HCT116 (cell line): Measurements from ENCODE around the gene NCAPG2.

Source experiments
- CEBPB ChIP-seq: IDR thresholded peaks from 2 replicates; pipeline ENCODE4 v1.6.1; 2012; ENCODE audit warnings: low read depth
- EZH2 ChIP-seq: fragments of 200-600 bp; sonication (generic); IDR thresholded peaks from 2 replicates; pipeline ENCODE4 v1.6.1; 2017; ENCODE audit warnings: antibody characterized with exemption, mixed run types
- EZH2phosphoT487 ChIP-seq: fragments of 200-600 bp; IDR thresholded peaks from 2 replicates; pipeline ENCODE4 v1.6.1; 2018; ENCODE audit warnings: antibody characterized with exemption, borderline replicate concordance
- FOSL1 ChIP-seq: IDR thresholded peaks from 2 replicates; pipeline ENCODE4 v1.6.1; 2012; ENCODE audit warnings: low read depth
- JUND ChIP-seq: IDR thresholded peaks from 2 replicates; pipeline ENCODE4 v1.6.1; 2012
- POLR2A ChIP-seq: IDR thresholded peaks from 2 replicates; pipeline ENCODE4 v1.7.0; 2011; ENCODE audit warnings: borderline replicate concordance; ENCODE audit not compliant: insufficient read depth, insufficient read length; ENCODE audit errors: extremely low read depth
- POLR2AphosphoS5 ChIP-seq: IDR thresholded peaks from 2 replicates; pipeline ENCODE4 v1.6.1; 2011; ENCODE audit warnings: mild to moderate bottlenecking, low read depth, low read length, moderate library complexity
- RAD21 ChIP-seq: IDR thresholded peaks from 2 replicates; pipeline ENCODE4 v1.6.1; 2012; ENCODE audit warnings: low read depth, mild to moderate bottlenecking
- REST ChIP-seq: IDR thresholded peaks from 2 replicates; pipeline ENCODE4 v1.6.1; 2012; ENCODE audit warnings: low read depth
- TCF7L2 ChIP-seq: IDR thresholded peaks from 2 replicates; pipeline ENCODE4 v1.7.0; 2011; ENCODE audit warnings: borderline replicate concordance, inconsistent platforms; ENCODE audit not compliant: insufficient read depth, insufficient read length; ENCODE audit errors: extremely low read depth
- YY1 ChIP-seq: IDR thresholded peaks from 2 replicates; pipeline ENCODE4 v1.6.1; 2011; ENCODE audit warnings: low read length, low read depth, moderate library complexity, mild to moderate bottlenecking; ENCODE audit not compliant: insufficient replicate concordance; ENCODE audit errors: extremely low read depth
- TF ChIP-seq, protein P1 (sequence below), 3 experiments: fragments of 200-600 bp in 1 of 3; sonication (generic) in 1 of 3; IDR thresholded peaks in 2 of 3; conservative IDR thresholded peaks in 1 of 3; 2 replicates each; pipeline ENCODE4 v1.5.1; 2012 to 2017; ENCODE audit warnings: low read depth in 2 of 3, low read length in 2 of 3, antibody characterized with exemption in 1 of 3, borderline replicate concordance in 1 of 3, control low read depth in 1 of 3, mild to moderate bottlenecking in 1 of 3, mixed read lengths in 1 of 3, mixed run types in 1 of 3, moderate library complexity in 1 of 3; ENCODE audit not compliant: insufficient read depth in 1 of 3

DNA sequence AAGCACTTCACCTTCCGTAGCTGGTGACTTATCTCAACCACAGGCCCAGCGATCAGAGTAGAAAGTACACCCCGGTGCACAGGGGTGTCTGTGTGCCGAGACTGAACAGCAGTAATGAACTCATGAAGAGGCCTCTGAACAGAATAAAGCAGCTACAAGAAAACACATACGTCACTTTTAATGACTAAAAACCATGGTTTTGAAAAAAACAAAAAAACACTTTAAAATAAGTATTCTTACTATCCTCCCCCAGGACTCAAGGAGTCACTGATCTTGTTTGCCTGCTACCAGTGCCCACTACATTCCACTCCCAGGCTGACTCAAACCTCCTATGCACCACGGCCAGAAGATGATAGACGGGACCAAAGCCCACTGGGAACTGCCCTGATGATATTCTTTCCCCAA, 53.8 kb downstream of the NCAPG2 start:
- TF ChIP-seq POLR2AphosphoS5 (no peak), TCF7L2 (no peak), CEBPB (no peak), POLR2A (no peak), EZH2 (no peak), FOSL1 (no peak), EZH2phosphoT487 (no peak), JUND (no peak), YY1 (no peak), RAD21 (no peak), REST (no peak)
- TF ChIP-seq, protein P1, sequence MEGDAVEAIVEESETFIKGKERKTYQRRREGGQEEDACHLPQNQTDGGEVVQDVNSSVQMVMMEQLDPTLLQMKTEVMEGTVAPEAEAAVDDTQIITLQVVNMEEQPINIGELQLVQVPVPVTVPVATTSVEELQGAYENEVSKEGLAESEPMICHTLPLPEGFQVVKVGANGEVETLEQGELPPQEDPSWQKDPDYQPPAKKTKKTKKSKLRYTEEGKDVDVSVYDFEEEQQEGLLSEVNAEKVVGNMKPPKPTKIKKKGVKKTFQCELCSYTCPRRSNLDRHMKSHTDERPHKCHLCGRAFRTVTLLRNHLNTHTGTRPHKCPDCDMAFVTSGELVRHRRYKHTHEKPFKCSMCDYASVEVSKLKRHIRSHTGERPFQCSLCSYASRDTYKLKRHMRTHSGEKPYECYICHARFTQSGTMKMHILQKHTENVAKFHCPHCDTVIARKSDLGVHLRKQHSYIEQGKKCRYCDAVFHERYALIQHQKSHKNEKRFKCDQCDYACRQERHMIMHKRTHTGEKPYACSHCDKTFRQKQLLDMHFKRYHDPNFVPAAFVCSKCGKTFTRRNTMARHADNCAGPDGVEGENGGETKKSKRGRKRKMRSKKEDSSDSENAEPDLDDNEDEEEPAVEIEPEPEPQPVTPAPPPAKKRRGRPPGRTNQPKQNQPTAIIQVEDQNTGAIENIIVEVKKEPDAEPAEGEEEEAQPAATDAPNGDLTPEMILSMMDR (IDR thresholded peaks at IDR 0.05 in 2 of 3, conservative IDR thresholded peaks at IDR 0.05 in 1 of 3; ENCODE audit: borderline replicate concordance in 1 of 3, insufficient read depth in 1 of 3, low read depth in 2 of 3, low read length in 2 of 3) = no peak
